Rectal smooth muscle tissue (tissue), 1 donor: ENCODE measurements around the gene SRRM3.
"Not testable (repeated sequence)": the region's sequence is repeated elsewhere in the genome, so short reads cannot be mapped to it uniquely, and the experiment has no call there.

Experiments
- H3K27ac ChIP-seq: one replicate; pipeline ENCODE4 v1.7.0; 2013; ENCODE audit warnings: low read depth, low read length, inconsistent platforms
- H3K27me3 ChIP-seq: one replicate; pipeline ENCODE4 v1.7.0; 2013; ENCODE audit warnings: low read length; ENCODE audit not compliant: control insufficient read depth, insufficient read depth
- H3K36me3 ChIP-seq: one replicate; pipeline ENCODE4 v1.7.0; 2013; ENCODE audit warnings: low read length; ENCODE audit not compliant: control insufficient read depth, insufficient read depth
- H3K4me1 ChIP-seq: one replicate; pipeline ENCODE4 v1.7.0; 2013; ENCODE audit warnings: low read length; ENCODE audit not compliant: control insufficient read depth, insufficient read depth
- H3K4me3 ChIP-seq: one replicate; pipeline ENCODE4 v1.7.0; 2013; ENCODE audit warnings: low read length
- H3K9ac ChIP-seq: one replicate; pipeline ENCODE4 v1.7.0; 2013; ENCODE audit warnings: low read length

SRRM3 gene

GRCh38 chr7:76293407-76293901 is 91.8 kb downstream of the SRRM3 start:
- Histone ChIP-seq H3K27me3 (no peaks in the 10 kb centered on the region), H3K27ac (peak overlapping the region; percentile 100), H3K9ac (no peak overlapping the region), H3K4me3 (no peak overlapping the region), H3K4me1 (peaks cover 31% of the 10 kb centered on the region), H3K36me3 (no peaks in the 10 kb centered on the region)

GRCh38 chr7:76294344-76295024 is 92.8 kb downstream of the SRRM3 start:
- Histone ChIP-seq H3K27me3 (no peaks in the 10 kb centered on the region), H3K27ac (peak overlapping the region; percentile 100), H3K36me3 (no peaks in the 10 kb centered on the region), H3K4me1 (peaks cover 31% of the 10 kb centered on the region), H3K9ac (no peak overlapping the region), H3K4me3 (peak overlapping the region; percentile 57)

- Histone ChIP-seq H3K4me1 (peaks cover 27% of the 10 kb centered on the region), H3K4me3 (no peak overlapping the region), H3K27ac (peak overlapping the region; percentile 69), H3K27me3 (no peaks in the 10 kb centered on the region), H3K36me3 (no peaks in the 10 kb centered on the region), H3K9ac (no peak overlapping the region)
These were observed 95.3 kb downstream of the SRRM3 start for GRCh38 chr7:76296743-76297740.

- Histone ChIP-seq H3K36me3 (peaks cover 8% of the 10 kb centered on the region), H3K9ac (no peak overlapping the region), H3K27ac (no peak overlapping the region), H3K4me3 (no peak overlapping the region), H3K4me1 (peaks cover 15% of the 10 kb centered on the region), H3K27me3 (no peaks in the 10 kb centered on the region)
These were observed 98.6 kb downstream of the SRRM3 start for GRCh38 chr7:76300166-76300731.

- Histone ChIP-seq H3K27me3 (no peaks in the 10 kb centered on the region), H3K4me1 (peaks cover 15% of the 10 kb centered on the region), H3K27ac (no peak overlapping the region), H3K36me3 (peaks cover 8% of the 10 kb centered on the region), H3K9ac (no peak overlapping the region), H3K4me3 (no peak overlapping the region)
These were observed 99.3 kb downstream of the SRRM3 start for GRCh38 chr7:76301000-76301399.

- H3K36me3 ChIP-seq: peaks cover 8% of the 10 kb centered on the region
- H3K27ac ChIP-seq: peak within 1 kb of the TSS; percentile 100
- H3K9ac ChIP-seq: peak within 1 kb of the TSS; percentile 61
- H3K4me3 ChIP-seq: peak within 1 kb of the TSS; percentile 92
- peaks cover 27% of the 10 kb centered on the region for H3K4me1 ChIP-seq
- H3K27me3 ChIP-seq: no peaks in the 10 kb centered on the region
These were observed 100.9 kb downstream of the SRRM3 start, which contains the start of gene HSPB1 for GRCh38 chr7:76302347-76303201. TSS of gene HSPB1 (plus strand) at chr7:76302673. CDS start at chr7:76302713, 40 bp downstream.

- Histone ChIP-seq H3K4me3 (peak overlapping the region; percentile 92), H3K9ac (peak overlapping the region; percentile 61), H3K27ac (peak overlapping the region; percentile 100), H3K4me1 (peaks cover 27% of the 10 kb centered on the region), H3K36me3 (peaks cover 8% of the 10 kb centered on the region), H3K27me3 (no peaks in the 10 kb centered on the region)
These were observed 101.8 kb downstream of the SRRM3 start for GRCh38 chr7:76303202-76304147.

GRCh38 chr7:76304888-76305375 is 103.2 kb downstream of the SRRM3 start:
- H3K4me1 ChIP-seq: peaks cover 27% of the 10 kb centered on the region
- H3K27ac ChIP-seq: peak overlapping the region; percentile 100
- H3K27me3 ChIP-seq: no peaks in the 10 kb centered on the region
- H3K9ac ChIP-seq: no peak overlapping the region
- H3K4me3 ChIP-seq: peak overlapping the region; percentile 92
- H3K36me3 ChIP-seq: peaks cover 8% of the 10 kb centered on the region

GRCh38 chr7:76308874-76309273 is 107.2 kb downstream of the SRRM3 start:
- H3K36me3 ChIP-seq, H3K27ac ChIP-seq, H3K27me3 ChIP-seq, H3K4me3 ChIP-seq, H3K9ac ChIP-seq: not testable (repeated sequence)
- peaks cover 25% of the 10 kb centered on the region for H3K4me1 ChIP-seq

- not testable (repeated sequence) for H3K4me3 ChIP-seq, H3K27me3 ChIP-seq, H3K9ac ChIP-seq, H3K36me3 ChIP-seq, H3K27ac ChIP-seq
- H3K4me1 ChIP-seq: peaks cover 22% of the 10 kb centered on the region
These were observed 107.8 kb downstream of the SRRM3 start for GRCh38 chr7:76309341-76310101.
